GM19463 (cell line): ENCODE data around the gene USP2.

ENCODE experiments used
- ATAC-seq: cut with Tn5 transposase; IDR thresholded peaks from one replicate; pipeline ENCODE4 v1.9.1; 2021; ENCODE audit warnings: mild to moderate bottlenecking, moderate library complexity; ENCODE audit not compliant: unreplicated experiment

The USP2 gene

GRCh38 chr11:119310682-119311052 lies 70.8 kb downstream of the USP2 start:
- no peak for ATAC-seq

DNA sequence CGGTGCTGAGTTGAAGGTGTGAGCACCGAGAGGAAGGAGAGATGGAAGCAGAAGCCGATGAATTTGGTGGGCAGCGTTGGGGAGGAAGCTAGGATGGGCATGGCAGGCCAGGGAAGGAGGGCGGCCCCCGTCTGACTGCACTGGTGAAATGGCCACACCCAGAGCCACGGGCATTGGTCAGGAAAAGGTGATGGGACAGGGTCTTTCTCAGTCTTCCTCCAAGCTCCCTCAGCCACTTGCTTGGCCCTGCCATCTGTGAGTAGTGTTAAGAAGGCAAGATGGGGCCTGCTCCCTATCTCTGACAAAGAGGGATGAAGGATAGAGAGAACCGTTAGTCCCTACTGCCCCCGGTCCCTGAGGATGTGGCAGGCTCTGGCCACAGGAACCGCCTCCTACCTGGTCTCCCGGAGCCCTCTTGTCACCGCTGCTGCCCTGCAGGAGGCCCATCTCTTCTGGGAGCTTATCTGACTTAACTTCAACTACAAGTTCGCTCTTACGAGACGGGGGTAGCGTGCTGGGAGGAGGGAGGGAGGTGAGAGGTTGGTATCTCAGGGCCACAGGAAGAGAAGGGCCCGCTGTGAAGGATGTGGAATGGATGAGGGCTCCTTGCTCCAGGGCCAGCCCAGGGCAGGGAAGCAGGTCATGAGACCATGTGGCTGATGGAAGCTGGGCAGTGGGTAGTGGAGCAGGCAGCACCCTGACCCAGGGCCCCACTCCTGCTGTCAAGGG lies 71.4 kb downstream of the USP2 start:
- ATAC-seq = no peak

DNA sequence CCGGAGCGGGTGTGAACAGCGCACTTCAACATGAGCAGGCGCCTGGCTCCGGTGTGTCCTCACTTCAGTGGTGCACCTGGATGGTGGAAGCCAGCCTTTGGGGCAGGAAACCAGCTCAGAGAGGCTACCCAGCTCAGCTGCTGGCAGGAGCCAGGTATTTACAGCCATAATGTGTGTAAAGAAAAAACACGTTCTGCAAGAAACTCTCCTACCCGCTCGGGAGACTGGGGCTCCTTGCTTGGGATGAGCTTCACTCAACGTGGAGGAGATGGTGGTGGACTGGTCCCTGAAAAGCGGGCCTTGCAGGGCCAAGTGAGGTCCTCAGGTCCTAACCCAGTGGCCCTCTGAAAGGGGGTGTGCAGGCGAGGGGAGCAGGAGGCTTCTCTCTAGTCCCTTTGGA lies 72.1 kb downstream of the USP2 start:
- no peak for ATAC-seq

GRCh38 chr11:119307974-119308373 lies 73.5 kb downstream of the USP2 start:
- ATAC-seq = no peak

GRCh38 chr11:119307219-119307618 lies 74.3 kb downstream of the USP2 start:
- no peak for ATAC-seq

- ATAC-seq = no peak
Observed at GRCh38 chr11:119306373-119306890, 75.1 kb downstream of the USP2 start.

DNA sequence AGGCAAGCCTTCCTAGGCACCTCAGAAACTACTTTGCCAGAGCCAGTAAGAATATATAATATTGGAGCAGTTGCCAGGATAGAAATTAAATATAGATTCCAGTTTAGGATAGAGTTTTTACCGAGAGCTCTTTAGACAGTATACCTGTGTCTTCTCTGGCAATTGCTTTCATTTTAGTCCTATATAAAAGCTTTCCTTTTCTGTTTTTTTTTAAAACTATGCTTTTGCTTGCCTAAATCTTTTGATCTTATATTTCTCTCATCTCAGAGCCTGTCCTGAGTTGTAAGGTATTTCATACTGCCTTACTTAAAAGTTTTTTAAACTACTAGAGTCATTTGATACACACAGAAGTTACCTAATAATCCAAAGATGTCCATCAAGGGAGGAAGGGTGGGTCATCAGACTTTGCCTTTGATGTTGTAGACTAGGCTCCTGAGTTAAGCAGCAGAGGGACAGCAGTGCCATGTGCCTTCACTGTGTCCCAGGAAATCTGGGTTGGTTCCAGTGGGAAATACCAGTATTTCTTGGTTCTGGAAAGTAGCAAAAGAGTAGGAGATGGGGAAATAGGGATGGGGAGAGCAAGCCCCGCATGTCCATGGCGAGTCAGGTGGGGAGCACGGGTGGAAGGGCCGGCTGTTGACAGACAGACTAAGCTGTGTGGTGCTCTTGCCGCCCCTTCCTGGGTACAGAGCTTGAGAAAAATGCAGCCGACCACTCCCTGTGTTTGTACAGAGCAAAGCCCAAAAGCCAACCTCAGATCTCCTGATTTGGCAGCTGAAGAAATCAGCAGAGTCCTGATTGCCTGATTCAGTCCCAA lies 75.7 kb downstream of the USP2 start:
- ATAC-seq = no peak
